Activated gamma-delta T cell treated with Interleukin-2 at 50 U/mL for 16 hours (primary cell): ENCODE data around the gene TRPM1.
"Not testable (repeated sequence)": the region's sequence is repeated elsewhere in the genome, so short reads cannot be mapped to it uniquely, and the experiment has no call there.

Experiments
- DNase-seq: peaks from one replicate; pipeline ENCODE4 v3.0.0-alpha.2; 2020

The TRPM1 gene

DNA sequence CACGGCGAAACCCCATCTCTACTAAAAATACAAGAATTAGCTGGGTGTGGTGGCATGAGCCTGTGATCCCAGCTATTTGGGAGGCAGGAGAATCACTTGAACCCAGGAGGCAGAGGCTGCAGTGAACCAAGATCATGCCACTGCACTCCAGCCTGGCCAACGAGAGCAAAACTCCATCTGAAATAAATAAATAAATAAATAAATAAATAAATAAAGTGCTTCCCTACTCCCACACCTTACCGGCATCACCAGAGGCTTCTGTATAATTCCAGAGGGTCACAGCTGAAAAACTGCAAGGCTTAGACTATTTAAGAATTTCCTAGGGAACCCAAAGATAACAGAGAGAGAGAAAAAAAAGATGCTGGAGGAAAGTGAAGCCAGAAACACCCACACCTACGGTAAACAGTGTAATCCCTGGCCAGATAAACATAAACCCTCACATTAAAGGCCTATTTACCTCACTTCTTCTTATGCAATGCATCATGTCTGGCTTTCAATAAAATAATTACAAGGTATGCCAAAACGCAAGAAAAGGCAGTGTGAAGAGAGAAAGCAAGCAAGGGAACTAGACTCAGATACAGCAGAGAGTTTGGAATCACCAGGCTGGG lies 15.0 kb upstream of the TRPM1 start:
- no peak for DNase-seq

DNA sequence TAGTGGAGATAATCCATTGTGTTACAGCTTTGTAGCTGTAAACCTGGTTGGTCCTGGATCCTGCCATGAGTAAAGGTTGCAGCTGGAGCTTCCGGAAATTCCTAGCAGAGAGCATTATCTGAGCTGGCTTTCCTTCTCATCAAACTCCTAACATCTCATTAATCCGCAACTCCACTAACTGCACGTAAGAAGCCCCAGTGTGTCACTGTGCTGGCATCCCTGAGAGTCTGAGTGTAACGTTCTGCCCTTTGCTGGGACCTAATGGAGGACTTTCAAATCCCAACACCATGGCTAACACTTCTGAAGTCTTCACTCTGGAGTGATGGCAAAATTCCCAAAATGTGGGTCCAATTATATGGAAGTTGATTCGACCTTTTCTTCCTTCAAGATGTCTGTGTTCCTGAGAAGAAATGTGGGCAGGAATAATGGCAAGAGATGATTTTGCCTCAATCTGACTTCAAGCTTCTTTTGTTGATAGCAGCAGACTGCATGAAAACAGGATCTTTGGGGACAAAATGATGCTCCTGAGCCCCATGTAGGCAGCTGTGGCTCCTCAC lies 9.6 kb upstream of the TRPM1 start:
- no peak for DNase-seq

DNA sequence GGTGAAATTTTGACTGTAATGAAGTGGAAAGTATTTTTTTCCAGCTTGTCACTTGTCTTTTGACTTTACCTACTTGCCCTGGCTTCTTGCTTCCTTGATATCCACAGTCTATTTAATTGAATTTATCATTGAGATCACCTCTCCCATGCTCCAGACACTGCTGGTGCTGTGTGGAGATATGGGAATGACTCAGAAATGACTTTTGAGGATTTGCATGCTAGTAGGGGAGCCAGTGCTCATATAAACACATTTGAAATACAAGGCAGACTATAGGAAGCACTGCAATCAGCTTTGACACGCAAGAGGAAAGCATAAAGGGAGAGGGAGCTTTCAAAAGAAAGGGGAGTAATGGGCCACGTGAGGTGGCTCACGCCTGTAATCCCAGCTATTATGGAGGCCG lies 7.3 kb upstream of the TRPM1 start:
- DNase-seq: no peak

DNA sequence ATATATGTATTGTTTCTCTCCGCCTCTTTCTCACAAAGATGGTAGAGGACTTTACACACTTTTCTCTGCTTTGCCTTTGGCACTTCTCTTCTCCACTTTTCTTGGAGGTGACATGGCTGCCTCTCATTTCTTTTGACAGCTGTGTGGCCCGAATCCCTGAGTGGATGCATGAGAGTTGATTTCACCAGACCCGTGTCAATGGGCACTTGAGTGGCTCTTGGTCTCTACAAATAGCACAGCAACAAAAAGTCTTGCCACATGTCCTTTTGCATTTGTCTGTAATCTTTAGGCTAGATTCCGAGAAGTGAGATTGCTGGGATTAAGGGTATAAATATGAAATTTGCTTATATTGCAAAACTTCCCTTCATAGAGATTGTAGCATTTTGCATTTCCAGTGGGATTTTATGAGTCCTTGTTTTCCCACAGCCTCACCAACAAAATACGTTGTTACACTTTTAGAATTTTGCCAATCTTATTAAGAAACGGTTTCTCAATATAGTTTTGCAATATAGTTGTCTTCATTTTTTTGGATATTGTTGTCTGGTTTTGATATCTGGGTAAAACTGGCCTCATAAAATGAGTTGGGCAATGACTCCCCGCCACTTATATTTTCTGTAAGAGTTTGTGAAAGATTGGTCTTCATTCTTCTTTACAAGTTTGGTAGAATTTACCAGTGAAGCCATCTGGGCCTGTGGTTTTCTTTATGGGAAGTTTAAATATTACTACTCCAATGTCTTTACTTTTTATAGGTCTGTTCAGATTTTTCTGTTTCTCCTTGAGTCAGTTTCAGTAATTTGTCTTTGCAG lies 5.2 kb upstream of the TRPM1 start:
- no peak for DNase-seq

DNA sequence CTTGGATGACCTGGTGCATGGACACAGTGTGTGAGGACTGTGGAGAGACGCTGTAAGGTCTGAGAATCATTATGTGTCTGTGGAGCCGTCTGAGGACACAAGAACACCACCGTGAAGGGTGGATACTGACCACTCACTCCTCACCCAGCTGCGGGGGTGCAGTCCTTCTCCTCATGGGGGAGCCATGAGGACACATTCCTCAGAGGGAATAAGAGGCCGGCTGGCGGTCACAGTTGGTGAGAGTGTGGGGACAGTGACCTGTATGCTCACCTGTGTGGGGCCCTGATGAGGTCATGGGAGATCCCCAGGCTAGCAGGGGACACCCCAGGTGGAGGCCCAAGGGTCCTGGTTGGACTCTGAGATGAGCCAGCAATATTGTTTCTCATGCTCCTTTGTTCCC lies 2.5 kb upstream of the TRPM1 start:
- no peak for DNase-seq

DNA sequence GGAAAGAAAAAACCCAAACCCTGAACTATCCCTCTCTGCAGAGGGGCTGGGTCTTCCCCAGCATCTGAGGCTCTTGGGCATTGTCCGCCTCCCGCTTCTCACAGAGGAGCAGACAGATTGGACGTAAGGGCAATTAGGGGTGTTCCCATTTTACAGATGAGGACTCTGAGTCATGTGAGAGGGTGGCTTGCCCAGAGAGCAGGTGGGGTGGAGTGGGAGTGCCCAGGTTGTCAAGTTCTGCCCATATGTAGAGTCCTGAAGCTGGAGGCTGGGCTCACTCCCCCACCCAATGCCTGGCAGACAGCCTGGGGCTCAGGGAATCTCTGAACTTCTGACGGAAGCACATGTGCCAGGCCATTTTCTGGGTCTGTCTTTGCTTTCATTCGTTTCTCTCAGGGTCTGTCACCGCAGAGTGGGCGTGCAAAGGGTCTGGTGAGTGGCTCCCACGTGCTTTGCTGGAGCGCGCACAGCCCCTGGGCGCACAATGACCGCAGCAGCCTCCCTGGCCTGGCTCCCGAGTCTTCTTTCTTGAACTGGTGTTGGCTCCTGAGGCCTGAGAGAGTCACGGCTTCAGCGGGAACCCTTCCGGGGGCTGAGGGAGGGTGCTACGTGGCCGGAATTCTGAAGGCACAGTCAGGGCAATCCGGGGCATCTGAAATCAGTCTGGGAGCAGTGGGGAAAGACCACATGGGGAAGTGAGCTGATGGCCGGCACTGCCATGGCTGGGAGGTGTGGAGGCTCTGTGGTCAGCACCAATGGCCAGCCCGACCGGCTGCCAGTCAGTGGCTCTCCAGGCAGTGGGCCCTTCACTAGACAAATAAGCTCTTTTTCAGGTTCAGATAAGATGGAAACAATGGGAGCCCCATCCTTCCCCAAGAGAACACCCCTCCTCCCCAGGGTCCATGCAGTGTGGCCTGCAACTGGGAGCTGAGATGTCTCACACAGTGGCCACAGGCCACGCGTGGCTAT lies 1.1 kb upstream of the TRPM1 start:
- DNase-seq: no peak

DNA sequence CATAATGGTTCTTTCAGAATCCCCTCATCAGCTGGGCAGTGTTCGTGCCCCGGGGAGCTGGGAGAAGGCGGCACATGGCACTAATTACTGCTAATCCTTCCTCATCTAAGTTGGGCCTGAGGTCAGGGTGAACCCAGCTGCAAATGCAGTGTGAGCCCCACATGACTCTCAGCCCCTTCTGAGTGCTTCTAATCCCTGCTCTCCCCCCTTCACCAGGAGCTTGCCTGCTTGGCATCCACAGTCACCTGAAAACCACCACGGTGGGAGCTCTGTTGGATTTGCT lies 455 bp upstream of the TRPM1 start:
- no peak for DNase-seq

DNA sequence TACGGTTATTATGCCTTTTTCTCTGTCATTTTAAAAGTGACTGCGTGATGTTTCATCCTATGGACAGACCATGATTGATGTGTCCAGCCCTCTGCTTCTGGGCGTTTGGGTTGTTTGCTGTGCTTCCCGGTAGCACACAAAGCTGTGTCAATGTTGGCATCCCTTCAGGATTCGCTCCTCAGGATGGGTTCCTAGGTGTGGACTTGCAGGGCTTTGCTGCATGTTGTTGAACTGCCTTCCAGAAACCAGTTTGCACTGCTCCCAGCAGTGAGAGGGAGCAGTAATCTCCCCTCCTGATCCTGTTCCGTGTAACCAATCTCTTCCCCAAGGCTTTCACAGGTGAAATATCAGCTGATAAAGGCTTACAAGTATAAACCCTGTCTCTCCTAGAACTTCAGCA lies 787 bp downstream of the TRPM1 start:
- DNase-seq: no peak

DNA sequence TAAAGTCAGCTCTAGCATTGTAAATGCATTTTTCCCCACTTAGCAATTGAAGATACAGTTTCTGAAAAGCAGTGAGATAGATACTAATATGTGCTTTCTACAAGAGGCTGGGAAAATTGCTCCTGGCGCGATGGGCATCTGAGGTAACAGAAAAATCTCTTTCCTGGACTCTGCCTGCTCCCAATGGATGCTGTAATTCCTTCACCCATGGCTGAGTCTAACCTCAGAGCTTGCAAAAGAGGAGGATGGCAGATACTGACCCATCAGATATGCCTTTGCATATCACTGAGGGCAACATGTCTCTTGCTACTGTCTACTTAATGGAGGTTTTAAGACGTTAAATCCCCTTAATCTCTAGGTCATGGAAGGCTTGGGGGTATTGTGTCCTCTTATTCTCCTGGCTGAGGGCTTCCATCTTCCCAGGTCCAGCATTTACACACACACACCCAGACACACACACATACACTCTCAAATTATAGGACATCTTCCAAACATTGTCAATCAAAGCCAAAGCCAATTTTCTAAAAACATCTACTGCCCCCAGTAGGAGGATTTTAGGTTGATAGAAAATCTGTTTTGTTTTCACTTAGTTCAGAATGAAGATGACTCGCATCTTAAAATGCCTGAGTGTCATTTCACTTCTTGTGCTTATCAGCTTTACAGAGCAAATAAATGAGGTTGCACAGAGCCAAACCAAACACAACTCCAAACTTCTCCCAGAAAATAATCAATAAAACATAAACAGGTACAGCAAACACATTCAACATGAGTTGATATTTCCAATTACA lies 2.4 kb downstream of the TRPM1 start:
- no peak for DNase-seq

DNA sequence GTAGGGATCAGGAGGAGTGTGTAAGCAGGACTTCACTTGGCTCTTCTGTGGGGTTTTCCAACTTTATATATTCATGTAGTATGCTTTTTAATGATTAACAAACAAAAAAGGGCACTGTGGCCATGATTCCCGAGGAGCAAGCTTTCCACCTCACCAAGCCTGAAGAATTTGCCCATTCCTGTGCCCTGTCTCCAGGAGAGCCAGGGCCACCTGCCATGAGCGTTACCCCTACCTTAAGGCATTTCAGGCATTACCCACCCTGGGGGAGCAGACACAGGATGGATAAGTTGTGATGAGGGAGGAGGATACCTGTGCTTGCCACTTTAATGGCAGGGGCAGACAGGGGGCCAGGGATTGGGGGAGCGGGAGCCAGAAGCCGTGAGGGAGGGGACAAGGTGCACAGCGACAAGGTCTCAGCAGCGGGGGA lies 3.0 kb downstream of the TRPM1 start:
- no peak for DNase-seq

DNA sequence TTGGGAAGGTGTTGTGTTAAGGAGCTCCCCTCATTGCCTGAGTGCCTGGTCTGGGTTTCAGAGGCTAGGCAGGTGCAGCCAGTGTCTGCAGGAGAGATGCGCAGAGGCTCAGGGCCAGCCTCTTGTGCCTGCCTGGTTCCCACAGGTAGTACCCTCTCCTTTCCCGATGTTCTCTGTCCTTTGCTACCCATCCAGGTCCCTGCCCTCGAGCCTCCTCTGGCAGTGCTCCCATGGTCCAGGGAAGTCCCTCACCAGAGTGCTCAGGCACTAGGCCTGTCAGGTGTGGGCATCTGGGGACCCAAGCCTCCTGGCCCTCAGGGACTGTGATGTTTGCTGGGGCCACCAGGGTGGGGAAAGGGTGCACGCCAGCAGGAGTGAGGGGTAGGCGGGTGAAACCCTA lies 5.0 kb downstream of the TRPM1 start:
- no peak for DNase-seq

DNA sequence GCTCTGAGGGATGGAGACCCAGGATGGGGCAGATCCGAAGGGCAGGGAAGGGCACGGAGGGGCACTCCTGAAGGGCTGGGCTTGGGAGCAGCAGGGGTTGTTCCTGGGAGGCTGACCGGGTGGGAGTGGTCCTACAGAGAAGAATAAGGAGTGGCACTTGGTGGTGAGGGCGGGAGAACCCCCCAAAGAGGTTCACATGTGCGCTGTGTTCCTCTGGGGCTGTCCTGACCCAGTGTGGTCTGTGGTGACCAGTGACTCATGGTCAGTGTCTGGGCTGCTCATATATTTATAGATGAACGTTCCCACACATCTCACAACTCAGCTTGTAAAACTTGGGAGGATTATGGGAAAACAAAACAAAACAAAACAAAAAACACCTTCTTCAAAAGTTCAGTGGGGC lies 10.0 kb downstream of the TRPM1 start:
- DNase-seq: no peak

DNA sequence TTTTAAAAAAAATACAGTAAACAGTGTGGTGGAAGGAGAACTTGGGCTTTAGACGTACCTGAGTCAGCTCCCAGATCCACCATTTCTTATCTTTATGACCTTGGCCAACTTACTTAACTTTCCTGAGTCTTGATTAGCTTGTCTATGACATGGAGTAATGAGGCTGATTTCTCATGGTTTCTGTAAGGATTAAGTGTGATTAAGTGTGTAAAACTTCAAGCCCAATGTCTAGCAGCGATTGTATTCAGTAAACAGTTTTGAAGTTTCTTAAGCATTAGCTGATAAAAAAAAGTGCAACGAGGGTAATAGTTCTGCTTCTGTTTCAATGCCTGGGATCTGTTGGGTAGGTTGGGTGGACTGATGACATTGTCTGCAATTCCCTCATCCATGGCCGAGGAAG lies 10.8 kb downstream of the TRPM1 start:
- DNase-seq: no peak

DNA sequence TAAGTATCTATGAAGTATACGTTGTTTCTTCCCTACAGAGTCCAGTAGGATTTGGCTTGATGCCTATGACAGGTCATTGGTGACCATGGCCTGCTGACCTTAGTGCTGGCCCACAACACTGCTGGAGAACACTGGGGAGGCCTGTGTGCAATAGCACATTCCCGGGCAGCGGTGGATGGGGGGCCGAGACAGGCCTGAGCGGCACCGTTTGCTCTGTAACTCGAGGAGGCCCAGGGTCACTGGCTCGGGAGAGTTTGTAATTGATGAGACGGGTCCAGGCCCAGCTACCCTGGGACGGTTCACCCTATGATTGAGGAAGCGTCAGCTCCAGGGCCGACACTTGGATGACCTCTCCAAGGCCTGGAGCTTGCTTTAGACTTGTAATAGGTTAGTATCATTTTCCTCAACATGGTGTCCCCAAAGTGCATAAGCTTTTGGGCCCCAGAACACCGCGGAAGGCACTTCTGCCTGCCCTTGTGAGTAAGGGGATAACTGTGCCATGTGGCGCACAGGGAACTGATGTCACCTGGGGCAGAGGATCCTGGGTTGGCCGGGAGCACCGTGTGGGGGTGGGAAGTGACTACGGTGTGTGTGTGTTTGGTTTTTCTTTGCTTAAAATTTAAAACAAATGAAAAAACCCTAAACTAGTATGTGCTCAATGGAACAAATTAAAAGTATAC lies 12.0 kb downstream of the TRPM1 start:
- DNase-seq: no peak

DNA sequence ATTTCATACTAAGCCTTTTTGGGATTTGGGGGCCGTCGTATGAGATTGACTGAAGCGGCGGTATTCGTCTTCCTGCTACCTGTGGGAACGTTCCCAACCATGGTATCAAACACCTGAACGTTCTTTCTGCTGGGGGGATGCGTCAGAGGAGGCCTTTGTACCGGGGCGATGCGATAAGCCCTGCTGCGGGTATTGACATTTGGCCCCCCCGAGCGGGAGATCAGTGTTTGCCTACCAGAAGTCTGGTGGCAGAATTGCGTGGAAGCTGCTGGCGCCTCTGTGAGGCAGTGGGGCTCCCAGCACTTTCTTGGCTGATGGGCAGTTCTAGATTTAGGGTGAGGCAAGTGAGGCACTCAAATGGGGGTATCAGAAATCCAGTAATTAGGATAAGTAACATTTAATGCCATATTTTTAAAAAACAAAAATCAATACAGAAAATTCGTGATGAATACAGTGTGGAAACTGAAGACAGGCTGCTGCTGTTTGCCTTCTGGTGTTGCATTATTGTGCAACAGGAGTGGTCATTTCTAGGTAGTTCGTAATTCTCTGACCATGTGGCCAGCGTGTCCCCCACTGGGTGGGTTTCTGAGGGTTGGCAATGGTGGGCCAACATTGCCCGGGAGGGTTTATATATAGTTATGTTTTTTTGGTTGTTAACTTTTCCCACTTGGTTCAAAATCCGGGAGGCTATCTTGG lies 12.7 kb downstream of the TRPM1 start:
- no peak for DNase-seq

DNA sequence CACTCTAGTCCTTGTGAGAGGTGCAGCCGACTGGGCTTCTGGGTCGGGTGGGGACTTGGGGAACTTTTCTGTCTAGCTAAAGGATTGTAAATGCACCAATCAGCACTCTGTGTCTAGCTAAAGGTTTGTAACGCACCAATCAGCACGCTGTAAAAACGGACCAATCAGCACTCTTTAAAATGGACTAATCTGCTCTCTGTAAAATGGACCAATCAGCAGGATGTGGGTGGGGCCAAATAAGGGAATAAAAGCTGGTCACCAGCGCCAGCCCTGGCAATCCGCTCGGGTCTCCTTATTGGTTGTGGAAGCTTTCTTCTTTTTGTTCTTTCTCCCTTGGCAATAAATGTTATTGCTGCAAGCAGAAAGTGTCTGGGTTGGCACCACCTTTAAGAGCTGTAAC lies 13.5 kb downstream of the TRPM1 start:
- not testable (repeated sequence) for DNase-seq

DNA sequence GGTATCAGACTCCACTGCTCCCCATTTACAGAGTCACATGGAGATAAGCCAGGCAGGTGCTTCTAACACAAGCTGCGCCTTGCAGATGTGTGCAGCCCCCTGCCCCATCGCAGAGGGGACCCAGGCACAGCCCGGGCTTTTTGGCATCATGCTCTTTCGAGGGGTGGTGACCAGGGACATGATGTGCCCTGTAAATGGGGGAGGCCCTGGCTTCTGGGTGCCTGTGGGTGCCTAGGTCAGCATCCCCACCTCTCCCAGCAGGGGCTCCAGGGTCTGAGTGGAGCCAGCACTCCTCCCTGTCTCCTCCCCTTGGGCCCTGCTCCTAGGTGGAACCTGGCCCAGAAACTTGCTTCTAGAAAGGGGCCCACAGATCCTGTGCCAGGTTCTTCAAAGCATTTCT lies 15.2 kb downstream of the TRPM1 start:
- no peak for DNase-seq

DNA sequence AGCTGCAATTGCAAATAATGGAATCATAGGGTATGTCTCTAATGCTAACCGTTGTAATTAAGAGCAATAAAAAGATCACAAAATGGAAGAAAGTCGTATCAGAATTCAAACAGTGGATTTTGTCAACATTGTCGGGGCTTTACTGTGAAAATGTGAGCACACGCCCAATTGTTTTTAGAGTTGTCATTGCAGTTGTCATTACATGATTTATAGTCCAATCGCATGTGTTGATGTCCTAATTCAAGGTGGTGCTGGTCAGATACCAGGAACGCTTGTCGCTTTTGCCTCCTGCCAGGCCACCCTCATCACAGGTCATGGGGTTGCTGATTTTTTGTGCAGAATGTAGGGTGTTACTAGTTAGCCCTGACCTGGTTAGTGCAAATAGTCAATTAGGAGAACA lies 16.2 kb downstream of the TRPM1 start:
- no peak for DNase-seq

DNA sequence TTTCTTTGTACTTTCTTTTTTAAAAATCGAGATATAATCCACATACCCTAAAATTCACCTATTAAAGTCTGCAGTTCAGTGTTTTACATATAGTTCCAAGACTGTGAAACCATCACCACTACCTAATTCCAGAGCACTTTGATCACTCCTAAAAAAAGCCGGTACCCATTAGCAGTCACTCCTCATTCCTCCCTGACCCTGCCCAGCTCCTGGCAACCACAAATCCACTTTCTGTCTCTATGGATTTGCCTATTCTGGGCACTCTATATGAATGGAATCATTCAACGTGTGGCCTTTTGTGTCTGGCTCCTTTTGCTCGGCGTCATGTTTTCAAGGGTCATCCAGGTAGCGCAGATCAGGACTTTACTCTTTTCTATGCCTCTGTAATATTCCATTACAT lies 17.3 kb downstream of the TRPM1 start:
- DNase-seq: no peak

DNA sequence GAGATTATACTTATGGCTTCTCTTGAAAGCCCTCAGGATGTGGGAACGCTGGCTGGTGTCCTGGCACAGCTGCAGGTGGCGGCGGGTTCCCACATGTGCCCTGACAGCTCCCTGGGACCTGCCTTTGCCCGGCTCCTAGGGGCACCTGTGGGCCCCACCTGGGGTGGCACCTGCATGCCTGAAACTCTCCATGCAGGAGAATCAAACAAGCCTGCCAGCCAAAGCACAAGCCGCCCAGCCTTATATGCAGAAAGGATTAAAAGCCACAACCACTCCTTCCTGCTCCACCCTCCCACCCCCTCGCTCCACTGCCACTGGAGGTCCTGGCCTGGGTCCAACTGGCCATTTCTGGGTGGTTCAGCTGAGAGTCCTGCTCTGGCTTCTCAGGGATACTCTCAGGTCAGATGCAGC lies 18.1 kb downstream of the TRPM1 start:
- no peak for DNase-seq

DNA sequence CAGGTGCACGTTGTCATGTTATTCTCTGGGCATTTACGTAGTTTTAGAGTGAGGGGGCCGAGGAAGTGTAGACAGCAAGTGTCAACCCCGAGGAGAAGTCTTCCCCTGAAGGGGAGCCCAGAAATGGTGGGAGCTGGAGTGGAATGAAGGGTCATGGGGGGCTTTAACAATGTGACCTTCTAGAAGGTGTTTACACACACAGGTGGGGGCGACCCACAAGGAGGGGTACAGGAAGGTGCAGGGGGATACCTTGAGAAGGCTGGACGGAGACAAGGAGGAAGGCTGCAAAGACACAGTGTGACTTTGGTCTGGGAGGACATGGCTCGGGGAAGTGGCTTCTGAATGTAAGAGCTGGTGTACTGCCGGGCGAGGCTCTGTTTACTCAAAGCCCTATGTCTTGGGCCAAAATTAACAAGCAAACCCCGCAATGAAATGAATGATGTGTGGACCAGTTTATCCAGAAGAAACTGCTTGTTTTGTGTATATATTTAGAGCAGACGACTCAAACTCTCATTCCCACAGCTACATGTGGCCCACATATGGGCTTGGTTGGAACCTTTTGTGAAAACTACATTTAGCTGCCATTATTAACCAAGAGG lies 18.7 kb downstream of the TRPM1 start:
- DNase-seq: no peak
